HG02981 (cell line): ENCODE results near the gene COL23A1.

Experiments used
- ATAC-seq: cut with Tn5 transposase; IDR thresholded peaks from one replicate; pipeline ENCODE4 v1.9.1; 2021; ENCODE audit warnings: mild to moderate bottlenecking, moderate library complexity; ENCODE audit not compliant: unreplicated experiment

Gene COL23A1

GRCh38 chr5:178293815-178294214 is 296.4 kb downstream of the COL23A1 start:
- no peak for ATAC-seq

GRCh38 chr5:178293400-178293799 is 296.8 kb downstream of the COL23A1 start:
- ATAC-seq = no peak

DNA sequence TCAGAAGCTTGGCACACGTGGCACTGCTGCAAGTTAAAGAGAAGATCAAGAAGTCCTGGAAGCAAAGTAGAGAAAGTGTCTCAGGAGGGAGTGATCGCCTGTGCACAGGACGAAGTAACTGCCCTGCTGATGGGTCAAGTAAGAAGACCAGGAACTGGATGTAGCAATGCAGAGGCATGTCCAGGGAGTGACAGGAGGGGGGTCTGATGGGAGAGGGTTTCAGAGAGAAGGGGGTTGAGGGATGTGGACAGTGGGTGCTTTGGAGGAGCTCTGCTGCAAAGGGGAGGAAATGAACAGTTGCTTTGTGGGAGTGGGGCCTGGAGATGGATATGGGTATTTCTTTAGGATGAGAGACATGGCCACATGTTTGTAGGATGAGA is 297.4 kb downstream of the COL23A1 start:
- no peak for ATAC-seq

DNA sequence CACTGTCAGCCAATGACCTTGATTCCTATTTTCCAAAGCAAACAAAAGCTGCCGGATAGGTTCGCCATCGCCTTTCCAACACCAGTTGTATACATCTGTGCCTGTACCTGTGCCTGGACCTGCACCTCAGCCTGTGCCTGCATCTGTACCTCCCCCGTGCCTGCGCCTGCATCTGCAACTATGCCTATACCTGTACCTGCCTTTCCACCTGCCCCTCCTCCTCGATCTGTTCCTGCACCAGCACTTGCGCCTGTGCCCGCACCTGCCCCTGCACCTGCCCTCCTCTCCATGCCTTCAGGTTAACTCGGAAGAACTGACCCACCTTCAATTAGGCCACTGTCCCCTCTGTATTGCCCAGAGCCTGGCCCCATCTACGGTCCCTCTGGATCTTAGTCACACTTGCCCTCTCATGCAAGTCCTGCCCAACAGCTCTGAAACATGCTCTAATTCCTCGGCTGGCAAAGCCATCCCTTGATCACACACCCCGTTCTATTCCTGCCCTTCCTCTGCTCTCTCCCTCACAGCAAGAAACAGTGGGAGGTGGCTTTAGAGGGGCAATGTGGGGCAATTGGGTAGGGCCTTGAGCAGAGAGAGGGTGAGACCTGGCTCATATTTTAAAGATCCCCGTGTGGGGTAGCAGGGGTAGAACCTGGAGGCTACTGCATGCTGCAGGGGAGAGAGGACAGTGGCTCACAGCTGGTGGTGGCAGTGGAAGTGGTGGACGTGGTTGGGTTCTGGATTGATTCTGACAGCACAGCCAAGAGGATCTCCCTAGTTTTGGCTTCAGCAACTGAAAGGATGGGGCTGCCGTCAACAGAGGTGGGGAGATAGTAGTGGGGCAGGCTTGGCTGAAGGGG is 298.0 kb downstream of the COL23A1 start:
- ATAC-seq = no peak

- no peak for ATAC-seq
These were observed 299.0 kb downstream of the COL23A1 start for GRCh38 chr5:178291161-178291561.

DNA sequence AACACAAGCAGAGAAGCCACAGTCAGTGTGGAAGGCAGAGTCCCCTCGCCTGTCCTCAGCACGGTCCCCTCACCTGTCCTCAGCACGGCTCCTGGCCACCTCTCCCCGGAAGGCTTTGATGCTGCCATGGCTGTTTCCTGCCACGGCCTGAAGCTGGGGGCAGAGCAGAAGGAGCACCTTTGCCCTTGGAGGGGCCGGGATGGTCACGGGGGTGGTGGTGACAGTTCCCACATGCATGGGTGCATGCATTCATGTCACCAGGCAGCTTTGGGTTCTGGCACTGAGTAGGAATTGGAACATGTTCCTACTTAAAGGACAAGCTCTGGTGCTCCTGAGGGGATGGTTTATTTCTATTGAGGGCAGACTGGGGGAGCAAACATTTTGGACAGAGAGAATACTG is 299.8 kb downstream of the COL23A1 start:
- no peak for ATAC-seq

DNA sequence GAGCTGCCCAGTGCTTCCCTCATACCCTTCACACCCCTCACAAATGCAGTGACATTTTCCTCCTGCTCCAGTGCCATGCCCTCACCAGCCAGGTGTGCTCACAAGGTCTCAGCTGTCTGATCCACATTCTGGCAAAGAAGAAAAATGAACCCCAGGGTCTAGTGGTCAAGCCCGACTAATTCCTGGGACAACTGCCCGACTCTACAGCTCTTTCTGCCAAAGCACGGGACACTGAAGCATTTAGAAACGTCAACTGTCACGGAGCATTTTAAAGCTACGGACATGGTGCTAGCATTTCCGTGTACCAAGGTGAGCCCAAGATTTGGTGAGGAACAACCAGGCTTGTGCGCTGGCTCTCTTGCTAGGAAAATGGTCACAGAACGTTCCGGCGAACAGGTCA is 300.8 kb downstream of the COL23A1 start:
- no peak for ATAC-seq

GRCh38 chr5:178288401-178289368 is 301.5 kb downstream of the COL23A1 start:
- ATAC-seq = no peak

DNA sequence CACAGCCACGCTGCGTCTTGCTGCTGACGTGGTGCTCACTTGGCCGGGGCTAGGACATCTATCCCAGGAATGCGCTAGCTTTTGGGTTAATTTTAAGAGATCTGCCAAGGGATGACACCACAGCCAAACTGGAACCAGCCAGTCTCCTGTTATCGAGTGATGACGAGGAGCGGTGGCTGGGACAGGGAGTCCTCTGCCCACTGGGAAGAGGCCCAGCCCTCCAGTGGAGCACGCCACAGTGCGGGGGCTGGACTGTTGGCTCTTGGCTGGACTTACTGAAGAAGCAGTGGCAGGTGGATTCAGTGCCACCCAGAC is 302.4 kb downstream of the COL23A1 start:
- ATAC-seq = no peak

GRCh38 chr5:178287091-178287790 is 303.0 kb downstream of the COL23A1 start:
- ATAC-seq = no peak

- ATAC-seq = no peak
These were observed 303.7 kb downstream of the COL23A1 start for GRCh38 chr5:178286226-178287090.

DNA sequence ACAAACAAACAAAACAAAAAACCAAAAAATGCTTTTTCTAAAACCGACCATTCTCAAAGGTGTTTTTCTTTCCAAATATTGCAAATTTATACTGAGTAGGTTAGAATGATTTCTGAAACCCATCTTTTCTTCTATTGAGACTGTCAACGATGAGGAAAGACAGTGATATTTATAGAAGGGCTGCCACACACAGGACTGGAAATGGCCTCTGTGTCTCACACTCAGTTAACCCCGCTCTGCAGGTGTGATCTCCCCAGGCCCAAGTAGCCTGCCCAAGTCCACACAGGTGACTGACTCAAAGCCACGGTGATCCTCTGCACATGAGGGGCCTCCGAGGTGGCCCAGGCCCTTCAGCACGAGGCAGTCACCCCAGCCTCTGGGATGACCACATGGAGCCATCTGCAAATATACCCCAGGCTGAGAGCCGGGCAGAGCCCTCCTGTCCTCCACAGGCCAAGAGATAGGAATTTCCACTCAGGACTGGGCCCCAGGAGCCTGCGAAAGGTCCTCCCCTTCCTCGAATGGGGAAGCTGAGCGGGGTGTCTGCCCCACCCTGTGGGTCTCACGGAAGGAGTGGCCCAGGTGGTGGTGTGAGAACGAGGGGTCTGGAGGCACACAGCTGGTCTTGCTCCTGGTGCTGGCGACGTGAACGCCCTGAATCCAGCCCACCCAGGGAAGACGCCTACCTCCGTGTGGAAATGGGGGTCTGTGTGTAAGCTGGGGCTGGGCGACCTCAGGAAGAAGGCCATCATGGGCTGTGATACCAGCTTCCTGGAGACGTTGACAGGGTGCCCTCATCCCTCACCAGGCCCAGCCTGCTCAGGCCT is 304.6 kb downstream of the COL23A1 start:
- no peak for ATAC-seq

DNA sequence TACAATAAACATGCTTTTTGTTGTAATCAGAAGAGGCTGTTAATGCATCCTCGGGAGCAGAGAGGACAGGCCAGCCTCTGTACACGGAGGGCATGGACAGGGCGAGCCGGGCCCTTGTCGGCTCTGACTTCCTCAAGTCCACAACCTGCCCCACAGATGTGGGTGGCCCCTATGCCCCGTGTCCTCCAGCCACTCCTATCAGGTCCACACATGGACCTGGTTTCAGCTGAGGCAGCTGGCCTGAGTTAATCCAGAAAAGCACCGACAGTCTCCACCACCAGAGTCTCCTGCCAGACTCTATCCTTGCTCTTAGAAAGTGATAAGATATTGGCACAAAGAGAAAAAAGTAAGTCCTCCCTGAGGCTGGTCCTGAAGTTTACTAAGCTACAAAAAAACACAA is 305.2 kb downstream of the COL23A1 start:
- ATAC-seq = no peak

DNA sequence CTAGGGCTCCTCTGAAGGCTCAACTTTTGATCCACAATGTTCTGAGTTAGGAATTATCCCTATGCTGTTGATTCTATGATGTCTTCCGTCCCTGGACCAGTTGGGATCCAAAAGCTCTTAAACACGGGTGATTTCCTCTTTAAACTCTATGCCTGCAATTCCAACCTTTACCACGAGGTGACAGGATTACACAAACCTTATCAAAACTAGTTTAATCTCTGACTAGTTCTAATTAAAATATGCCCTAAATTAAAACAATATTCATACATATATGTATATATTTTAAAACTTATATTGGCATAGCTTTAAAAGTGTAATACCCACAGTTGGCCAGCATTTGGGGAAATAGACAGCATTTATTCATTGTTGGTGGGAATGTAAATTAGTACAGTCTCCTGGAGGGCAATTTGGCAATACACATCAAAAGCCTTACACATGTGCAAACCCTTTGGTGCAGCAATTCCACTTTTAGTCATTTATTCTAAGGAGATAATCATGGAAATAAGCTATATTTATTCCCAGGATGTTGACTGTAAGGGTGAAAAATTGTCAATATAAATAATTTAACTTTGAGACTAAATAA is 306.0 kb downstream of the COL23A1 start:
- ATAC-seq = no peak

DNA sequence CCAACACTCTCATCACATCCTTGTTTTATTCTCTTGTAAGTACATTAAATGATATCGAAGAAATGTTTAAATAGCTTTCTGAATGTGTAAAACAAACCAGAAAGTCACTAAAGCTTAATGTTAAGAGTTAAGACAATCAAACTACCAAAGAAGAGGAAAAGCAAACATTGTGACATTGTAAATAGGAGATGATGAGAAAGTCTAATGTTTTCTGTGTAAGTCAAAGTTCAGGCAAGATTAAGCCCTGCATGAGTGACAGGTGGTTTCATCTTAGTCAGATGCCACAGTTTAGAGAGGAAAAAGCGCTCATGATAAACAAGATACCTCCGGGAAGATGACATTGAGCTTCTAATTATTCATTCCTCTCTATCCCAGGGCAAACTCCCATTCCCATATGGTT is 306.7 kb downstream of the COL23A1 start:
- no peak for ATAC-seq

- ATAC-seq = no peak
These were observed 307.8 kb downstream of the COL23A1 start for GRCh38 chr5:178282391-178282790.

DNA sequence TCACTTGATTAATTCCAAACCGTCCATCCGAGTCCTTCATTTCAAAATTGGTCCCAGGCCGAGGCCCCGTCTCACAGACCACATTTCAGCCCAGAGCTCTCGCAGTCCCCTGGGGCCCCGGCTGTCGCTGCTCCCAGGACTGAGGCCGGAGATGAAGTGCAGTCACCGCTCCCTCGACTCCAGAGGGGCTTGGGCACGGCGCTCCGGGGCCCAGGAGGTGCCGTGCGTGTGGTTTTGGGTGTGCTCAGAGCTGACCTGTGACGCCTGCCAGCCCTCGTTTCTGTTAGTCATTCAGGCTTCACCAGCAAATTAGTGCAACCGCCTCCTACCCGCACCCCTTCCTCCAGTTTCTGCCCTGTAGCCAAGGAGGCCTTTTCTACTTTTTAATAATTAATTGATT is 308.9 kb downstream of the COL23A1 start:
- ATAC-seq = no peak

DNA sequence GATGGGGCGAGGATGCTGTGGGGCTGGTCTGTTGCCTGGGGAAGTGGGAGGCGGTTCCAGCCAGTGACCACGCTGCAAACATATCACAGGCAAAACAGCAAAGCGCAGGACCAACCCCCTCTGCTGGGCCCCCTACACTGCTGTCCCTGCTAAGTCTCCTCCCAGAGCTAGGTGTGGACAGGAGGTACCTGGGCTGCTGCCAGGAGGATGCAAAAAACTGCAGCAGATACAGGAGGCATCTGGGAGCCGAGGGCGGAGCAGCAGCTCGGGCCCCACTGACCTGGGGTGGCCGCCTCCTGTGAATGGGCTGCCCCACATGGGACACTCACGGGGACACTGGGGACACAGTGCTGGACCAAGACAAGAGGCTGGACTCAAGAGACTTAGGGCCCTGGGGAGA is 309.6 kb downstream of the COL23A1 start:
- ATAC-seq = no peak

GRCh38 chr5:178279723-178280438 is 310.3 kb downstream of the COL23A1 start:
- peak; percentile 61 for ATAC-seq
